NCI-H748 (cell line): Measurements from ENCODE around the gene MRPL52.

Experiments used
- DNase-seq: peaks from one replicate; lab custom pipeline; 2025; ENCODE audit not compliant: unreplicated experiment; lab: John Stamatoyannopoulos, UW

MRPL52 gene

GRCh38 chr14:22878271-22879246, 48.9 kb downstream of the MRPL52 start:
- no peak for DNase-seq

- no peak for DNase-seq
These were observed 52.4 kb downstream of the MRPL52 start for GRCh38 chr14:22882064-22882463.

- peak; percentile 53 for DNase-seq
These were observed 53.0 kb downstream of the MRPL52 start for GRCh38 chr14:22882529-22883172.

- DNase-seq: peak; percentile 79
These were observed 53.7 kb downstream of the MRPL52 start, which contains the start of gene REM2 for GRCh38 chr14:22883173-22883976. Gene REM2 (plus strand): TSS chr14:22883222. CDS start chr14:22883288, 66 bp downstream.

- DNase-seq: no peak
These were observed 54.5 kb downstream of the MRPL52 start for GRCh38 chr14:22884076-22884737.
